HCT116 (cell line): ENCODE data around the gene SLC1A1.

Experiments used
- CTCF ChIP-seq, 3 experiments: fragments of 200-600 bp in 1 of 3; sonication (generic) in 1 of 3; IDR thresholded peaks in 2 of 3; conservative IDR thresholded peaks in 1 of 3; 2 replicates each; pipeline ENCODE4 v1.5.1; 2012 to 2017; ENCODE audit warnings: low read depth in 2 of 3, low read length in 2 of 3, antibody characterized with exemption in 1 of 3, borderline replicate concordance in 1 of 3, control low read depth in 1 of 3, mild to moderate bottlenecking in 1 of 3, mixed read lengths in 1 of 3, mixed run types in 1 of 3, moderate library complexity in 1 of 3; ENCODE audit not compliant: insufficient read depth in 1 of 3
- POLR2A ChIP-seq: IDR thresholded peaks from 2 replicates; pipeline ENCODE4 v1.7.0; 2011; ENCODE audit warnings: borderline replicate concordance; ENCODE audit not compliant: insufficient read depth, insufficient read length; ENCODE audit errors: extremely low read depth
- POLR2AphosphoS5 ChIP-seq: IDR thresholded peaks from 2 replicates; pipeline ENCODE4 v1.6.1; 2011; ENCODE audit warnings: mild to moderate bottlenecking, low read depth, low read length, moderate library complexity
- RAD21 ChIP-seq: IDR thresholded peaks from 2 replicates; pipeline ENCODE4 v1.6.1; 2012; ENCODE audit warnings: low read depth, mild to moderate bottlenecking
- SP1 ChIP-seq: IDR thresholded peaks from 2 replicates; pipeline ENCODE4 v1.6.1; 2012; ENCODE audit warnings: low read depth

GRCh38 chr9:4604678-4605095 lies 114.4 kb downstream of the SLC1A1 start:
- TF ChIP-seq SP1, result no peak
- peak; percentile 70 for TF ChIP-seq RAD21
- TF ChIP-seq CTCF (IDR thresholded peaks at IDR 0.05 in 2 of 3, conservative IDR thresholded peaks at IDR 0.05 in 1 of 3; ENCODE audit: borderline replicate concordance in 1 of 3, insufficient read depth in 1 of 3, low read depth in 2 of 3, low read length in 2 of 3), result peak; percentile 64 to 76 (median 66)
- no peak for TF ChIP-seq POLR2A
- TF ChIP-seq POLR2AphosphoS5, result no peak
